NCI-H460 (cell line): ENCODE measurements around the gene ID4. TPM values are rescaled to one million over a fixed set of nuclear protein-coding genes. Genes with fewer than 3 reads are reported as not detected.
"Not testable (repeated sequence)": the region's sequence is repeated elsewhere in the genome, so short reads cannot be mapped to it uniquely, and the experiment has no call there.

ENCODE experiments used
- DNase-seq: peaks from one replicate; pipeline ENCODE4 v3.0.0-alpha.2; 2016; ENCODE audit warnings: low read depth; ENCODE audit errors: extremely low read depth
- total RNA-seq: library from RNA; depleted of rRNA; stranded (reverse); fragments of >200 nt; shearing (Covaris generic); gene quantifications from 2 replicates; pipeline ENCODE4 v1.2.3, GENCODE V29; 2014

The ID4 gene
- total RNA-seq, 1 experiment from 2014 or later, result 0.57 TPM

DNA sequence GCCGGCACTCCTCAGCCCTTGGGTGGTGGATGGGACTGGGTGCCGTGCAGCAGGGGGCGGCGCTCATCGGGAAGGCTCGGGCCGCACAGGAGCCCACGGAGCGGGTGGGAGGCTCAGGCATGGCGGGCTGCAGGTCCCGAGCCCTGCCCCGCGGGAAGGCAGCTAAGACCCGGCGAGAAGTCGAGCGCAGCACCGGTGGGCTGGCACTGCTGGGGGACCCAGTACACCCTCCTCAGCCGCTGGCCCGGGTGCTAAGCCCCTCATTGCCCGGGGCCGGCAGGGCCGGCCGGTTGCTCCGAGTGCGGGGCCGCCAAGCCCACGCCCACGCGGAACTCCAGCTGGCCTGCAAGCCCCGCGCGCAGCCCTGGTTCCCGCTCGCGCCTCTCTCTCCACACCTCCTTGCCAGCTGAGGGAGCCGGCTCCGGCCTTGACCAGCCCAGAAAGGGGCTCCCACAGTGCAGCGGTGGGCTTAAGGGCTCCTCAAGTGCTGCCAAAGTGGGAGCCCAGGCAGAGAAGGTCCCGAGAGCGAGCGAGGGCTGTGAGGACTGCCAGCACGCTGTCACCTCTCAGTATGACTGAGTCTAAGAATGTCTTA lies 17.3 kb downstream of the ID4 start:
- not testable (repeated sequence) for DNase-seq

DNA sequence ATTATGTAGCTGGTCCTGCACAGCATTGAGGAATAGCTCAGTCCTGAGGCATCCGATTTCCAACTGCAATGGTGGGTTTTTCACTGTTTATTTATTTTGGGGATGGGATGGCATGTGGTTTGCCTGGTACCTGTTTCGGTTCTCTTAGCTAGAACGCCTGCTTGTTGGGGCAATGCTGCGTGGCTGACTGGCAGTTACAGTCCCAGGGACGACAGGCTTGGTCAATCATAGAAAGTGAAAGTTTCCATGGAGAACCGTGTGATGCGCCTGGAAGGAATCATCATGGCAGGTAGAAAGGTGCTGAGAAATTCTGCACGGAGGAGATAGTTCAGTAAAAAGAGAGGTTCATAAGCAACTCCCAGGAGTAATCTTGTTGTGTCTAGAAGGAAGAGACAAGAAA lies 18.4 kb downstream of the ID4 start:
- DNase-seq, result no peak

DNA sequence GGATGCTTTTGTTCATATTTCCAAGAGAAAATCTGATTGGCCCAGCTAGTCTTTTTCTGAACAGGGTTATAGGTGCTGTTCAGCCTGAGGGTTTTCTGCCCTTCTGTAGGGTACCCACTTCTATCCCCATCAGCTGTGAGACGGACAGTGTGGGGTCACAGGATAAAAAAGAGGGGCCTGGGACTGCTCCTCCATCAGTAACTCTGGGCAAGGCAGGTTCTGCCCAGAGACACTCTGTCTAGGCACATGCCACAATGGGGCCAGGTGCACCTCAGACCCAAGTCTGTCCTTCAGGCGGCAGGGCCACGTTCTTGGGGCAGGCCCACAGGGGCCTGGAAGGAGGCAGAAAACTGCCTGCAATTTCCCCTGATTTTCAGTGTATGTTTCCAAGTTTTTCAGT lies 20.0 kb downstream of the ID4 start:
- no peak for DNase-seq

DNA sequence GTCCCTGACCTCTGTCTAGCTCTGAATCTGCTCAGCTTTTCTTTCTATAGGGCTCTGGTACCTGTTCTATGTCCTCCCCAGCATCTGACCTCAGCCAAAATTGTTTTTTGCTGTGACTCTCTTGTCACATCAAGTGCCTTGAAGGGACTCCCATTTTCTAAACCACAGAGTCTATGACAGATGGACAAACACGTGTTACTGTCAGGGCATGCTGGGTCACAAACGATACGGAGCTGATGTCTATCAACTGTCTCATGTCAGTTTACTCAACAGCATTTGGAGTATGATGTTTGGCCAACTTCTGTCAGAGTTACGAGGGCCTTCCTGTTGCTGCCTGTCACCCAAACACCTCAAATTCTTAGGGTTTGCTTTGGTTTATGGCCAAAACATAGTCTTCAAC lies 20.5 kb downstream of the ID4 start:
- no peak for DNase-seq

DNA sequence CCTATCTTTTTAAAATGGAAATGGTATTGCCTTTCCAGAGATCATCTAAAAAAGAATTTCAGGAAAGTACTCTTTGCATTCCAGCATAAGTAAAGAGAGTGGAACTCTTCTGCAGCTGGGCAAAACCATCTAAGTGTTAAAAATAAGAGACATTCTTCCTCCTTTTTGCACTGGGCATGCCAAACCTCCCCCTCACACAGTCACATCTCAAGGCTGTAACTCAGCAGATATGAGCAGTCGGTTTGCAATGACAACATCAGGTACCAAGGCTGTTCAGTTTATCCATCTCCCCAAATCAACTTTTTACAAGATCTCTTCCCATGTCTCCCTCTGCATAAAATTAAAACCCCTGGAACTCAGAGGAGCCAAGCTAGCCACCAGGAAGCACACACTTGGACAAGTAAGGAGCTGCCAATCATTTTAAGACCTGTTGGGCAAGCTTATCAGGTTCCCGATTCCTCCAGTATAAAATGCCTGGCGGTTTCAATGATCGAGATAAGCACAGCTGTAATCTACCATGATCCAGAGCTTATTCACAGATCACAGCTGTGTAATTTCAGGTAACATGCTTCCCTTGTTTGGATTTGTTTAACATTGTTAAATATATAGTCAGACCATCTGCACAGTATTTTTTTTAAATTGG lies 23.2 kb downstream of the ID4 start:
- DNase-seq, result no peak

DNA sequence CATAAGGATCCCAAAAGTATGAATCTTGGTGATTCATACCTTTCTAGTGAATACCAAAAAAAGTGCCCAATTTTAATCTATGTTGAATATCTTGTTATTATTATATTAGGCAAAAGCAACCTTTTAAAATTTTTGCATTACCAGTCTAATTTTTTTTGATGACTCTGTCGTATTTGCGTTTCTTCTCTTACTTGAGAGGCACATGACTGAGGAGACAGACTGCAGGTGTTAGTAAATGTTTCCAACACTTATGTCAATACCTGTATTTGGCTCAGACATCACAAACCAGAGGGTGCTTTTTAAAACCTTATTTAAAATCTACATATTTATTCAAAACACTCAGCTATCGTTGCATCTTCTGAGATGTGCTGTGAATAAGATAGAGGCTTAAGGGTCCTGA lies 27.1 kb downstream of the ID4 start:
- DNase-seq, result no peak

DNA sequence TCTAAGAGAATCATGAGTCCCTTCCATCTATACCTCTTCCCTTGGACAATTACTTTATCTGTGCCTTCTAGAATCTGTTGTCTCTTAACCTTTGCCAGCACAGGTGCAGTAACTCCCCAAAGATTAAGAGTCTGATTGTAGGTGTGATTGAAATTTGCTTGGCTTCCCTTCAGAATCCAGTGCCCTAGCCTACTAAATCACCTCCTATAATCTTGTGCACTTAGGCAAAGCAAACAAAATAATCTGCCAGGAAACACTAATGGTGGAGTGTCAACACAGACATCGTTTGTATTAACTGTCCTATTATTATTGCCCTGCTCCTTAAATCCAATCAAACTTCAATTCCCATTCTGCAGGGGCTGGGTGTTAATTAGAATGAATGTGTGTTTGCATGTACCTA lies 28.0 kb downstream of the ID4 start:
- no peak for DNase-seq

DNA sequence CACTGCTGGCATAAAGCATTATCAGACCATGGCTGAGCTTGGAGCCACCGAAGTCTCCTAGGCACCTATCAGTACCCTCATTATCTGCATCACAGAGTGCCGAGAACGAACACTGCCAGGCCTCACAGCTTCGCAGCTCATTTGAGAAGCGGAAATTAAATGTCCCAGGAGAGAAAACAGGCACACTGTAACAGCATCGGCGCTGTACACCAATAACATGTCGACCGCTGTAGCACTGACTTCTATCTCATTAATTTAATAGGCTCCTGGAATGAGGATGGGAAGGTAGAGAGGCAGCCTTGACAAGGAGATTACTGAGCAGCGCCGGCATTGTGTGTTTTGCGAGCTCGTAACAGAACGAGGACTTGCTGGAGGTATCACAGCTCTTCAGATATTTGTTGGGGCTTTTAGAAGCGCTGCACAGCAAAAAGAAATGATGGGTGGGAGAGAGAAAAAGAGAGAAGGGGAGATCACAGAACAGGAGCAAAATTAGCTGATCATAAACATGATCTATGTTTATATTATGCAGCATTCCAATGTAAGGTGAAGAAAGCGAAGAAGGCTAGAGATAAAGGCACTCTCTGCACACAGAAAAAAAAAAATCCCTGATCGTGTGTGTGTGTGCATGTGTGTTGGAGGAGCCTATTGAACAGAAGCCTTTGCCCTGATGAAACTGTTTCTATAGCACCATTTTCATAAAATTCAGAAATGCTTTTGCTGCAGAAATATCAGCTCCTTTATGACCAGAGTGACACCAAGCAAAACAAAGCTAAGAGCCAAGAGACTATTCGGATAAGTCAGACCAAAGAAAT lies 29.2 kb downstream of the ID4 start:
- DNase-seq, result no peak

DNA sequence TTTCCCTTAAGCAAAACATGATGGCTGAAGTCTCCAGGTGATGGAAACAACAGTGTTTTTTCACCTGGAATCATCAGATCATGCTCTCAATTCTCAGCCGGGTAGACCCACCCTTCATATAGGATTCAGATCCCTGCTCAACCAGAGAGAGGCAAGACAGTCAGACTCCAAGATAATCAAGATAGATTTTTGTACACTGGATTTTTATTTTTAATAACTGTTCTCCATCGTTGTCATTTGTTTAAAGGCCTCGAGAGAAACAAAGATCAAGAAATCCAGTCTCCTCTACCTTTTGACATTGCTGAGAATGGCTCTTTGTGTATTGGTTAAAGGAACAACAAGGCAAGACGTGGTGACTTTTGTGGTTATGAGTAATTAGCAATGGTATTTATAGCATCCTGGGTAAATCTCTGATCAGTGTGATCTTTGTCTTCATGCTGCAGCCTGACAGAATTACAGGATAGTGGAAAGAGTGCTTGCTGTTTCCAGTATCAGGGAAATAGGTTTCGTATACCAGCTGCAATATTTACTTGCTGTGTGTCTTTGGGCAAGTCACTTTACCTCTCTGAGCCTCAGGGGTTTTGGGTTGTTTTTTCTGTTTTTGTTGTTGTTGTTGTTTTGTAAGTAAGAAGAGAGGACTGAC lies 29.9 kb downstream of the ID4 start:
- no peak for DNase-seq

DNA sequence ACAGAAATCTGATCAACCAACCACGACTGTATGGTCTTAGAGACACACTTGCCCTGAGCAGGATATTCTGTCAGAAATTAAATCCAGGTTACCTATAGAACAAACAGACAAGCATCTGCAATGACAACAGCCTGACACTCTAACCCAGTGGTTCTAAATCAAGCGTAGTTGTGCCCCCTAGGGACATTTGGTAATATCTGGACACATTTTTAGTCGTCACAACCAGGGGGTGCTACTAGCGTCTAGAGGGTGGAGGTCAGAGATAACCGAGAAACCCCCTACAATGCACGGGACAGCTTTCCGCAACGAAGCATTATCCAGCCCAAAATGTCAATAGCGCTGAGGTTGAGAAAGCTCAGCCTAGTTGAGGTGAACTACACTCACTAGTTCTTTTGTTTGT lies 32.3 kb downstream of the ID4 start:
- DNase-seq, result no peak

DNA sequence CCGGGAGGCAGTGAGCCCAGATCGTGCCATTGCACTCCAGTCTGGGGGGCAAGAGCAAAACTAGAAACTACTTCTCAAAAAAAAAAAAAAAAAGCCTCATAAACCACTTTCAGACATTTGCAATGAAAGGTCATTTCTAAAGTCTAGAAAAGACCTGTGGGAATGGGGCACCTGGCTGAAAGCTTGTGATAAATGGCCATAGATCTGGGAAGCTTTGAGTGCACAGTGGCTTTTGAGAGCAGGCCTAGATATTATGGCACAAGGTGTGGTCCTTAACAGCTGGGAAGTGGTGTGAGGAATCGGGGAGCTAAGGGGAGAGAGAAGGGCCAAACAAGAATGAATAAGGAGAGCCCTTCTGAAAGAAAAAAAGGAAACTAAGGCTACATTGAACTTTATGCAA lies 33.2 kb downstream of the ID4 start:
- no peak for DNase-seq

DNA sequence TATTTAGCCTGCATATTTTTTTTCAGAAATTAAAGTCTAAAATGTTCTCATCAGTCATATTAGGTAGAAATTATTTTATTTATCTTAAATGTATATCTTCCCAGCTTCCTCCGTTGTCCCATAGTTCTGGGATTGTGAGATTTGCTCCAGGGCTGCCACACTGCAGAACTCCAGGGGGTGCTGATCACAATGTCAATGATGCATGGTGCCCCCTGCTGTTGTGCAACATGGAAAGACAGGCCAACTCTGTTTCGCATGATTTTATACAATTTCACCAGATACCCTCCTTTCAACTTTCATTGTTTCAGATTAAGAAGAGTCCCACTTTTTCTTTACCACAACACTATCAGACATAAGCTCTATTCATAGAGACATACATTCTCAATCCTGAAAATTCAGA lies 35.9 kb downstream of the ID4 start:
- DNase-seq, result no peak

DNA sequence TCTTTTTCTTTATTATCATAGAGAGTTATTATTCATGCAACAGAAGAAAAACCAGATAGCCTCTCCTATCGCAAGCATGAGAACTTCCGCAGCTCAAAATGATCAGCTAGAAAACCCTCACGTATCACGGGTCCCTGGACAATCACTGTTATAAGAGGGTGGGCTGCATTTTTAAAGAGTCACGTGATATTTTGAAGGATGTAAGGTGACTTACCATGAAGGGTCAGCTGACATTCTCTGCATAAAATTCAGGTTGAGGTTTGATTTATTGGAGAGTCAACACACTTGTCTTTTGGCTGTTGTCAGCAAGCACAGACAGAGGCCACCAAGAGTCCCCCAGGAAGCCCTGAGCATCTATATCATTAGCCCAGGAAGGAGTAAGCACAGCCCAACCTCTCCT lies 39.5 kb downstream of the ID4 start:
- no peak for DNase-seq

DNA sequence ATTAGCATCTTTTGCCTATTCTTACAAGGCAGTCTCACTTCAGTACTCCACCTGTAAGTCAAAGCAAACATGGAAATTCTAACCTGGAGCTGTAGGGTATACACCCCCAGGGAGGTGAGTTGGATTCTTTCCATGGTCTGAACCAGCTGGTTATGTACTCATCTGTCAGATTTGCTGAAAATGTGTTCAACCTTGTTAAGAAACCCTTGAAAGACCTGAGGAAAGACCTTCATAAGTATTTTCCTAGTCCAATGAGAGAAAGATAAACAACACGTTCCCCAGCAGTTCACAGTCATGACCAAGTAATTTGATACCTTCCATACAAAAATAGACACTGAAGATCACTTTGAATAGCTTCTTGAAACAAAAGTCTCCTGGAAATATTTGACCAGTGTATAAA lies 42.5 kb downstream of the ID4 start:
- DNase-seq, result no peak

DNA sequence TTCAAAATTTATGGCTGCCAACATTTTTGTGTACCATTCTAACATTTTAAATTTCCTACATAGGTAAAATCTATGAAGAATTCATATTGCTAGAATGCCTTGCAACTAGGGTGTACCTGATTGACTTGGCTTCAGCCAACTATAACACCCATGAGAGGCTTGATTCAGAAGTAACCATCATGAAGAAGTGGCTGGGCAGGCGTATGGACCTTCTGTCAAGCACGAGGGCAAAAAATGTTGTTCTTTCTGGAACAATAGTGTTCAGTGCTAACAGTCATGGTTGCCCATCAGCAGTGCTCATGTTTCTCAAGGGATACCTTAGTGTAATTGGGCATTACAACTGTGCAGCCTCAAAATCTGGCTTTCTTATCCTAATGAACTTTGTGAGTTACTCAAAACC lies 42.9 kb downstream of the ID4 start:
- DNase-seq, result no peak

DNA sequence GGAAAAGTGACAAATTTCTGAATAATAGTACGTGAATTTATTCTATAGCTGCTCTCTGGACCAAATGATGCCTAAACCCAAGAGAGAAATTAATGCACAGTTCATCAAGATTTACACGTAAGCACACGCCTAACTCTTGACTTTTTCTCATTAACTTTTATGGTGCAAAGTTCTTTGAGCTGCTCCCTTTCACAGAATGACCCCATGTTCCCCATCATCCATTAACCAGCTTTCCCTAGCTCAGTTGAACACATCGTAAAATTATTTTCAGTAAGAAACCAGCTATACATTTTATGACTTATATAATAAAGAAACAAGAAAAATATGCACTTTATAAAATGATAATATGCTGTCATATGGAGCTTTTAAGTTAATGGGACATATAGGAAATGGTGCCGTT lies 54.3 kb downstream of the ID4 start:
- DNase-seq, result no peak
